Measurements from ENCODE around the gene MSRB1.

The MSRB1 gene

GRCh38 chr16:1942810-1943726, at the start of gene MSRB1:
Gene MSRB1 (minus strand): TSS chr16:1943199. CDS start chr16:1943156, 43 bp downstream.
- DNase-seq (ENCODE audit: low spot score) = peak; percentile 99

GRCh38 chr16:1991948-1992703, 49.1 kb upstream of the MSRB1 start:
- peak; percentile 80 for DNase-seq (ENCODE audit: low spot score)

- DNase-seq (ENCODE audit: low spot score) = no peak
These were observed 48.6 kb upstream of the MSRB1 start for GRCh38 chr16:1991588-1991947.

GRCh38 chr16:1991135-1991551, 48.1 kb upstream of the MSRB1 start:
- DNase-seq (ENCODE audit: low spot score) = no peak

- no peak for DNase-seq (ENCODE audit: low spot score)
These were observed 47.5 kb upstream of the MSRB1 start for GRCh38 chr16:1990351-1991134.

GRCh38 chr16:1990101-1990350, 47.0 kb upstream of the MSRB1 start:
- DNase-seq (ENCODE audit: low spot score) = no peak

GRCh38 chr16:1989209-1990100, 46.5 kb upstream of the MSRB1 start, which contains the start of gene SYNGR3:
Gene SYNGR3 (plus strand): TSS chr16:1989970. CDS start chr16:1990103, 133 bp downstream.
- no peak for DNase-seq (ENCODE audit: low spot score)

GRCh38 chr16:1987198-1987597, 44.2 kb upstream of the MSRB1 start:
- no peak for DNase-seq (ENCODE audit: low spot score)

GRCh38 chr16:1985466-1986150, 42.6 kb upstream of the MSRB1 start:
- no peak for DNase-seq (ENCODE audit: low spot score)

GRCh38 chr16:1984347-1985225, 41.6 kb upstream of the MSRB1 start:
- no peak for DNase-seq (ENCODE audit: low spot score)

- DNase-seq (ENCODE audit: low spot score) = peak; percentile 87
These were observed 40.7 kb upstream of the MSRB1 start, which contains the start of gene GFER for GRCh38 chr16:1983544-1984346. Gene GFER (plus strand): TSS chr16:1984193. CDS start chr16:1984219, 26 bp downstream.

- DNase-seq (ENCODE audit: low spot score) = no peak
These were observed 40.1 kb upstream of the MSRB1 start for GRCh38 chr16:1982991-1983543.

GRCh38 chr16:1982013-1982433, 39.0 kb upstream of the MSRB1 start:
- peak; percentile 79 for DNase-seq (ENCODE audit: low spot score)

GRCh38 chr16:1981398-1981836, 38.4 kb upstream of the MSRB1 start, which contains the start of gene NOXO1:
Gene NOXO1 (minus strand): TSS chr16:1981469. CDS start chr16:1981179, 290 bp downstream.
- DNase-seq (ENCODE audit: low spot score) = no peak

- DNase-seq (ENCODE audit: low spot score) = no peak
These were observed 37.7 kb upstream of the MSRB1 start for GRCh38 chr16:1980770-1981087.

GRCh38 chr16:1980030-1980769, 37.2 kb upstream of the MSRB1 start:
- no peak for DNase-seq (ENCODE audit: low spot score)

- DNase-seq (ENCODE audit: low spot score) = no peak
These were observed 36.5 kb upstream of the MSRB1 start for GRCh38 chr16:1979271-1980029.

All from pons (tissue), 1 donor.